Mucosa of stomach (tissue), 1 donor: ENCODE data around the gene CDC14A.

Experiments used
- H3K27me3 ChIP-seq: one replicate; pipeline ENCODE4 v1.7.0; 2013; ENCODE audit warnings: mild to moderate bottlenecking, low read length; ENCODE audit not compliant: control insufficient read depth, insufficient read depth
- H3K36me3 ChIP-seq: one replicate; pipeline ENCODE4 v1.7.0; 2013; ENCODE audit warnings: low read length; ENCODE audit not compliant: control insufficient read depth, insufficient read depth
- H3K4me1 ChIP-seq: one replicate; pipeline ENCODE4 v1.7.0; 2013; ENCODE audit warnings: mild to moderate bottlenecking, low read length; ENCODE audit not compliant: control insufficient read depth, insufficient read depth
- H3K4me3 ChIP-seq: one replicate; pipeline ENCODE4 v1.7.0; 2013; ENCODE audit warnings: low read length
- H3K9ac ChIP-seq: one replicate; pipeline ENCODE4 v1.7.0; 2013; ENCODE audit warnings: mild to moderate bottlenecking, low read length, moderate library complexity
- H3K9me3 ChIP-seq: one replicate; pipeline ENCODE4 v1.7.0; 2013; ENCODE audit warnings: mild to moderate bottlenecking, low read length, moderate library complexity; ENCODE audit not compliant: control insufficient read depth
- donor health status: Pancreatic carcinoma.

Gene CDC14A

GRCh38 chr1:100352267-100353070 is at the start of gene CDC14A:
Gene CDC14A (plus strand): TSS chr1:100352506. CDS start chr1:100352955, 449 bp downstream.
- Histone ChIP-seq H3K27me3 (no peaks in the 10 kb centered on the region), H3K4me3 (peak within 1 kb of the TSS; percentile 83), H3K4me1 (peaks cover 21% of the 10 kb centered on the region), H3K36me3 (no peaks in the 10 kb centered on the region), H3K9me3 (no peaks in the 10 kb centered on the region), H3K9ac (peak within 1 kb of the TSS; percentile 93)

- Histone ChIP-seq H3K9ac (no peak overlapping the region), H3K9me3 (no peaks in the 10 kb centered on the region), H3K36me3 (no peaks in the 10 kb centered on the region), H3K27me3 (no peaks in the 10 kb centered on the region), H3K4me3 (no peak overlapping the region), H3K4me1 (no peaks in the 10 kb centered on the region)
These were observed 49.6 kb upstream of the CDC14A start for GRCh38 chr1:100302739-100303138.

GRCh38 chr1:100304227-100304626 is 48.1 kb upstream of the CDC14A start:
- Histone ChIP-seq H3K4me1 (no peaks in the 10 kb centered on the region), H3K36me3 (no peaks in the 10 kb centered on the region), H3K9me3 (no peaks in the 10 kb centered on the region), H3K4me3 (no peak overlapping the region), H3K9ac (no peak overlapping the region), H3K27me3 (no peaks in the 10 kb centered on the region)

GRCh38 chr1:100304921-100305320 is 47.4 kb upstream of the CDC14A start:
- no peaks in the 10 kb centered on the region for H3K4me1 ChIP-seq
- H3K36me3 ChIP-seq, result no peaks in the 10 kb centered on the region
- H3K4me3 ChIP-seq, result no peak overlapping the region
- no peaks in the 10 kb centered on the region for H3K9me3 ChIP-seq
- no peaks in the 10 kb centered on the region for H3K27me3 ChIP-seq
- H3K9ac ChIP-seq, result no peak overlapping the region

GRCh38 chr1:100305954-100306353 is 46.4 kb upstream of the CDC14A start:
- H3K4me3 ChIP-seq, result no peak overlapping the region
- no peaks in the 10 kb centered on the region for H3K36me3 ChIP-seq
- no peaks in the 10 kb centered on the region for H3K27me3 ChIP-seq
- H3K9ac ChIP-seq, result no peak overlapping the region
- H3K4me1 ChIP-seq, result no peaks in the 10 kb centered on the region
- no peaks in the 10 kb centered on the region for H3K9me3 ChIP-seq

GRCh38 chr1:100306735-100307313 is 45.5 kb upstream of the CDC14A start:
- Histone ChIP-seq H3K27me3 (no peaks in the 10 kb centered on the region), H3K36me3 (no peaks in the 10 kb centered on the region), H3K4me1 (no peaks in the 10 kb centered on the region), H3K9me3 (no peaks in the 10 kb centered on the region), H3K4me3 (no peak overlapping the region), H3K9ac (no peak overlapping the region)

GRCh38 chr1:100308777-100309176 is 43.5 kb upstream of the CDC14A start:
- no peaks in the 10 kb centered on the region for H3K9me3 ChIP-seq
- H3K4me1 ChIP-seq, result no peaks in the 10 kb centered on the region
- no peaks in the 10 kb centered on the region for H3K36me3 ChIP-seq
- H3K9ac ChIP-seq, result no peak overlapping the region
- no peak overlapping the region for H3K4me3 ChIP-seq
- H3K27me3 ChIP-seq, result no peaks in the 10 kb centered on the region

- Histone ChIP-seq H3K36me3 (no peaks in the 10 kb centered on the region), H3K4me3 (no peak overlapping the region), H3K9ac (no peak overlapping the region), H3K27me3 (no peaks in the 10 kb centered on the region), H3K4me1 (no peaks in the 10 kb centered on the region), H3K9me3 (no peaks in the 10 kb centered on the region)
These were observed 42.4 kb upstream of the CDC14A start for GRCh38 chr1:100309863-100310262.

- Histone ChIP-seq H3K27me3 (no peaks in the 10 kb centered on the region), H3K4me1 (no peaks in the 10 kb centered on the region)
These were observed 38.9 kb upstream of the CDC14A start for GRCh38 chr1:100313382-100313781.

GRCh38 chr1:100316622-100317021 is 35.7 kb upstream of the CDC14A start:
- H3K27me3 ChIP-seq, result no peaks in the 10 kb centered on the region
- H3K4me3 ChIP-seq, result no peak overlapping the region
- no peaks in the 10 kb centered on the region for H3K9me3 ChIP-seq
- H3K4me1 ChIP-seq, result peaks cover 16% of the 10 kb centered on the region
- no peaks in the 10 kb centered on the region for H3K36me3 ChIP-seq
- no peak overlapping the region for H3K9ac ChIP-seq

More at GRCh38 chr1:100313382-100313781, 38.9 kb upstream of the CDC14A start:
- no peak overlapping the region for H3K4me3 ChIP-seq
- no peaks in the 10 kb centered on the region for H3K36me3 ChIP-seq
- no peaks in the 10 kb centered on the region for H3K9me3 ChIP-seq
- H3K9ac ChIP-seq, result no peak overlapping the region

- Histone ChIP-seq H3K9me3 (no peaks in the 10 kb centered on the region), H3K4me1 (peaks cover 28% of the 10 kb centered on the region), H3K9ac (no peak overlapping the region), H3K36me3 (no peaks in the 10 kb centered on the region), H3K27me3 (no peaks in the 10 kb centered on the region), H3K4me3 (no peak overlapping the region)
These were observed 31.8 kb upstream of the CDC14A start for GRCh38 chr1:100320311-100321099.

- no peak overlapping the region for H3K4me3 ChIP-seq
- no peak overlapping the region for H3K9ac ChIP-seq
- no peaks in the 10 kb centered on the region for H3K36me3 ChIP-seq
- H3K27me3 ChIP-seq, result no peaks in the 10 kb centered on the region
- H3K4me1 ChIP-seq, result peaks cover 28% of the 10 kb centered on the region
- H3K9me3 ChIP-seq, result no peaks in the 10 kb centered on the region
These were observed 31.2 kb upstream of the CDC14A start for GRCh38 chr1:100321100-100321493.
